NT2/D1 (cell line): Measurements from ENCODE around the gene GPR32.

Source experiments
- SUZ12 ChIP-seq: IDR thresholded peaks from 2 replicates; pipeline ENCODE4 v1.6.1; 2011; ENCODE audit not compliant: insufficient read length, insufficient read depth; ENCODE audit errors: extremely low read depth
- YY1 ChIP-seq: IDR thresholded peaks from 2 replicates; pipeline ENCODE4 v1.6.1; 2011; ENCODE audit not compliant: insufficient read length, insufficient read depth
- ZNF274 ChIP-seq: IDR thresholded peaks from 2 replicates; pipeline ENCODE4 v1.6.1; 2011; ENCODE audit warnings: mild to moderate bottlenecking, low read depth, low read length

- no peak for TF ChIP-seq ZNF274
- TF ChIP-seq SUZ12, result no peak
- no peak for TF ChIP-seq YY1
These were observed 26.7 kb upstream of the GPR32 start for GRCh38 chr19:50743537-50743936.
